HEK293 (cell line): Measurements from ENCODE around the gene SUOX.
A peak's percentile ranks its signal among the peaks of the same experiment; 100 is the strongest.

ENCODE experiments used
- KLF16 ChIP-seq: fragments of 450-650 bp; formaldehyde crosslinking; IDR thresholded peaks from 2 replicates; pipeline ENCODE4 v1.5.1; 2017; ENCODE audit warnings: missing biosample characterization, missing genetic modification characterization
- REPIN1 ChIP-seq: fragments of 450-650 bp; formaldehyde crosslinking; IDR thresholded peaks from 2 replicates; pipeline ENCODE4 v1.5.1; 2017; ENCODE audit warnings: missing biosample characterization, missing genetic modification characterization, low read depth
- SCRT1 ChIP-seq: fragments of 450-650 bp; formaldehyde crosslinking; IDR thresholded peaks from 2 replicates; pipeline ENCODE4 v1.5.1; 2016; ENCODE audit warnings: missing biosample characterization, missing genetic modification characterization, borderline replicate concordance
- SP2 ChIP-seq: fragments of 450-650 bp; formaldehyde crosslinking; IDR thresholded peaks from 2 replicates; pipeline ENCODE4 v1.5.1; 2016; ENCODE audit warnings: missing biosample characterization, missing genetic modification characterization
- TRIM28 ChIP-seq: IDR thresholded peaks from 2 replicates; pipeline ENCODE4 v1.6.1; 2011; ENCODE audit warnings: low read length, control low read depth, borderline replicate concordance
- YY2 ChIP-seq: fragments of 450-650 bp; formaldehyde crosslinking; IDR thresholded peaks from 2 replicates; pipeline ENCODE4 v1.5.1; 2016; ENCODE audit warnings: missing biosample characterization, missing genetic modification characterization
- ZBTB20 ChIP-seq: fragments of 450-650 bp; formaldehyde crosslinking; IDR thresholded peaks from 2 replicates; pipeline ENCODE4 v1.5.1; 2016; ENCODE audit warnings: missing biosample characterization, missing genetic modification characterization
- ZBTB21 ChIP-seq: fragments of 450-650 bp; formaldehyde crosslinking; IDR thresholded peaks from 2 replicates; pipeline ENCODE4 v1.5.1; 2017; ENCODE audit warnings: missing biosample characterization, missing genetic modification characterization
- ZEB2 ChIP-seq: fragments of 450-650 bp; formaldehyde crosslinking; IDR thresholded peaks from 2 replicates; pipeline ENCODE4 v1.5.1; 2016; ENCODE audit warnings: missing biosample characterization, missing genetic modification characterization
- ZNF138 ChIP-seq: fragments of 450-650 bp; formaldehyde crosslinking; IDR thresholded peaks from 2 replicates; pipeline ENCODE4 v1.5.1; 2016; ENCODE audit warnings: missing biosample characterization, missing genetic modification characterization, borderline replicate concordance
- ZNF2 ChIP-seq: fragments of 450-650 bp; formaldehyde crosslinking; IDR thresholded peaks from 2 replicates; pipeline ENCODE4 v1.5.1; 2016; ENCODE audit warnings: missing biosample characterization, missing genetic modification characterization
- ZNF221 ChIP-seq: fragments of 450-650 bp; formaldehyde crosslinking; IDR thresholded peaks from 2 replicates; pipeline ENCODE4 v1.5.1; 2017; ENCODE audit warnings: missing biosample characterization, missing genetic modification characterization, borderline replicate concordance
- ZNF324 ChIP-seq: fragments of 450-650 bp; formaldehyde crosslinking; IDR thresholded peaks from 2 replicates; pipeline ENCODE4 v1.5.1; 2016; ENCODE audit warnings: missing biosample characterization, missing genetic modification characterization
- ZNF335 ChIP-seq: fragments of 450-650 bp; formaldehyde crosslinking; conservative IDR thresholded peaks from 2 replicates; pipeline ENCODE4 v1.5.1; 2016; ENCODE audit warnings: missing biosample characterization, missing genetic modification characterization
- ZNF366 ChIP-seq: fragments of 450-650 bp; formaldehyde crosslinking; conservative IDR thresholded peaks from 2 replicates; pipeline ENCODE4 v1.5.1; 2016; ENCODE audit warnings: missing biosample characterization, missing genetic modification characterization
- ZNF48 ChIP-seq: fragments of 450-650 bp; formaldehyde crosslinking; IDR thresholded peaks from 2 replicates; pipeline ENCODE4 v1.5.1; 2016; ENCODE audit warnings: missing biosample characterization, missing genetic modification characterization
- ZNF561 ChIP-seq: fragments of 450-650 bp; IDR thresholded peaks from 2 replicates; pipeline ENCODE4 v1.5.1; 2018; ENCODE audit warnings: missing biosample characterization, missing genetic modification characterization, borderline replicate concordance
- ZSCAN16 ChIP-seq: fragments of 450-650 bp; formaldehyde crosslinking; IDR thresholded peaks from 2 replicates; pipeline ENCODE4 v1.5.1; 2016; ENCODE audit warnings: missing biosample characterization, missing genetic modification characterization
- ZSCAN23 ChIP-seq: fragments of 450-650 bp; formaldehyde crosslinking; IDR thresholded peaks from 2 replicates; pipeline ENCODE4 v1.5.1; 2016; ENCODE audit warnings: missing biosample characterization, missing genetic modification characterization
- TF ChIP-seq, protein P1 (sequence below): fragments of 450-650 bp; formaldehyde crosslinking; IDR thresholded peaks from 2 replicates; pipeline ENCODE4 v1.5.1; 2016; ENCODE audit warnings: missing biosample characterization, missing genetic modification characterization
- TF ChIP-seq, protein P2 (sequence below): fragments of 450-650 bp; formaldehyde crosslinking; IDR thresholded peaks from 2 replicates; pipeline ENCODE4 v1.5.1; 2016; ENCODE audit warnings: missing biosample characterization, missing genetic modification characterization
- TF ChIP-seq, protein P3 (sequence below): fragments of 450-650 bp; IDR thresholded peaks from 2 replicates; pipeline ENCODE4 v1.5.1; 2018; ENCODE audit warnings: missing biosample characterization, mild to moderate bottlenecking, missing genetic modification characterization
- TF ChIP-seq, protein P4 (sequence below): fragments of 450-650 bp; formaldehyde crosslinking; IDR thresholded peaks from 2 replicates; pipeline ENCODE4 v1.5.1; 2016; ENCODE audit warnings: missing biosample characterization, missing genetic modification characterization
- TF ChIP-seq, protein P5 (sequence below): fragments of 450-650 bp; formaldehyde crosslinking; IDR thresholded peaks from 2 replicates; pipeline ENCODE4 v1.5.1; 2016; ENCODE audit warnings: missing biosample characterization, missing genetic modification characterization
- TF ChIP-seq, protein P6 (sequence below): fragments of 450-650 bp; IDR thresholded peaks from 2 replicates; pipeline ENCODE4 v1.5.1; 2018; ENCODE audit warnings: missing biosample characterization, missing genetic modification characterization
- TF ChIP-seq, protein P7 (sequence below): fragments of 450-650 bp; formaldehyde crosslinking; IDR thresholded peaks from 2 replicates; pipeline ENCODE4 v1.5.1; 2016; ENCODE audit warnings: missing biosample characterization, missing genetic modification characterization
- TF ChIP-seq, protein P8 (sequence below): fragments of 450-650 bp; formaldehyde crosslinking; IDR thresholded peaks from 2 replicates; pipeline ENCODE4 v1.5.1; 2016; ENCODE audit warnings: missing biosample characterization, missing genetic modification characterization

Gene SUOX

DNA sequence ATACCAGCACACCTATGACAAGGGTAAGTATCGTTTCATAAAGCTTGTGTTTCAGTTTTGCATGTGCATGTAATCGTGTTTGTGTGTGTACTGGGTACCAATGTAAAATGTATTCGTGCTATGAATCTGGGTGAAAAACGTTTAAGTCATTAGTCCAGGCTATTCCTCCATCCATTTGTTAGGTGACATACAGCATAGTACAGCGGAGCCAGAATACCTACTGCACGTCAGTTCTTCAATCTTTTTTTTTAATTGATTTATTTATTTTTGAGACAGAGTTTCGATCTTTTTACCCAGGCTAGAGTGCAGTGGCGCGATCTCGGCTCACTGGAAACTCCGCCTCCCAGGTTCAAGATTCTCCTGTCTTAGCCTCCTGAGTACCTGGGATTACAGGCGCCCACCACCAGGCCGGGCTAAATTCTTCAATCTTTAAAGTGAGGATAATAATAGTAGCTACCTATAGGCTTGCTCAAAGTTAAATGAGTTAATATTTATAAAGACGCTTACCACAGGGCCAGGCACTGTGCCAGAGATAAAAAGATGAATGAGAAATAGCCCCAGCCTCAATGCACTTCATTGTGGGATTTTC is 44.0 kb downstream of the SUOX start (continued):
- TF ChIP-seq YY2 (tag by site-specific recombination) (no peak), SP2 (tag by site-specific recombination) (no peak), ZBTB20 (tag by site-specific recombination) (peak; percentile 6; the same call in 1 of the 2 replicates), ZNF221 (tag by site-specific recombination) (no peak), ZNF138 (no peak), ZSCAN23 (tag by site-specific recombination) (no peak), TRIM28 (no peak), ZEB2 (tag by site-specific recombination) (no peak), KLF16 (tag by site-specific recombination) (no peak), ZNF324 (no peak), ZNF335 (tag by site-specific recombination) (peak; percentile 93), ZSCAN16 (tag by site-specific recombination) (no peak), ZNF366 (peak; percentile 93; the same call in 1 of the 2 replicates), ZNF561 (peak; percentile 8; the same call in 1 of the 2 replicates), ZNF2 (tag by site-specific recombination) (0 out of 2 replicates have a peak, but pooled peaks have one; percentile 27), REPIN1 (tag by site-specific recombination) (no peak), ZBTB21 (no peak), SCRT1 (tag by site-specific recombination) (no peak), ZNF48 (no peak)
- TF ChIP-seq, protein P1, sequence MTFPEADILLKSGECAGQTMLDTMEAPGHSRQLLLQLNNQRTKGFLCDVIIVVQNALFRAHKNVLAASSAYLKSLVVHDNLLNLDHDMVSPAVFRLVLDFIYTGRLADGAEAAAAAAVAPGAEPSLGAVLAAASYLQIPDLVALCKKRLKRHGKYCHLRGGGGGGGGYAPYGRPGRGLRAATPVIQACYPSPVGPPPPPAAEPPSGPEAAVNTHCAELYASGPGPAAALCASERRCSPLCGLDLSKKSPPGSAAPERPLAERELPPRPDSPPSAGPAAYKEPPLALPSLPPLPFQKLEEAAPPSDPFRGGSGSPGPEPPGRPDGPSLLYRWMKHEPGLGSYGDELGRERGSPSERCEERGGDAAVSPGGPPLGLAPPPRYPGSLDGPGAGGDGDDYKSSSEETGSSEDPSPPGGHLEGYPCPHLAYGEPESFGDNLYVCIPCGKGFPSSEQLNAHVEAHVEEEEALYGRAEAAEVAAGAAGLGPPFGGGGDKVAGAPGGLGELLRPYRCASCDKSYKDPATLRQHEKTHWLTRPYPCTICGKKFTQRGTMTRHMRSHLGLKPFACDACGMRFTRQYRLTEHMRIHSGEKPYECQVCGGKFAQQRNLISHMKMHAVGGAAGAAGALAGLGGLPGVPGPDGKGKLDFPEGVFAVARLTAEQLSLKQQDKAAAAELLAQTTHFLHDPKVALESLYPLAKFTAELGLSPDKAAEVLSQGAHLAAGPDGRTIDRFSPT: no peak
- TF ChIP-seq, protein P2, sequence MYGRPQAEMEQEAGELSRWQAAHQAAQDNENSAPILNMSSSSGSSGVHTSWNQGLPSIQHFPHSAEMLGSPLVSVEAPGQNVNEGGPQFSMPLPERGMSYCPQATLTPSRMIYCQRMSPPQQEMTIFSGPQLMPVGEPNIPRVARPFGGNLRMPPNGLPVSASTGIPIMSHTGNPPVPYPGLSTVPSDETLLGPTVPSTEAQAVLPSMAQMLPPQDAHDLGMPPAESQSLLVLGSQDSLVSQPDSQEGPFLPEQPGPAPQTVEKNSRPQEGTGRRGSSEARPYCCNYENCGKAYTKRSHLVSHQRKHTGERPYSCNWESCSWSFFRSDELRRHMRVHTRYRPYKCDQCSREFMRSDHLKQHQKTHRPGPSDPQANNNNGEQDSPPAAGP (tag by site-specific recombination): no peak
- TF ChIP-seq, protein P3, sequence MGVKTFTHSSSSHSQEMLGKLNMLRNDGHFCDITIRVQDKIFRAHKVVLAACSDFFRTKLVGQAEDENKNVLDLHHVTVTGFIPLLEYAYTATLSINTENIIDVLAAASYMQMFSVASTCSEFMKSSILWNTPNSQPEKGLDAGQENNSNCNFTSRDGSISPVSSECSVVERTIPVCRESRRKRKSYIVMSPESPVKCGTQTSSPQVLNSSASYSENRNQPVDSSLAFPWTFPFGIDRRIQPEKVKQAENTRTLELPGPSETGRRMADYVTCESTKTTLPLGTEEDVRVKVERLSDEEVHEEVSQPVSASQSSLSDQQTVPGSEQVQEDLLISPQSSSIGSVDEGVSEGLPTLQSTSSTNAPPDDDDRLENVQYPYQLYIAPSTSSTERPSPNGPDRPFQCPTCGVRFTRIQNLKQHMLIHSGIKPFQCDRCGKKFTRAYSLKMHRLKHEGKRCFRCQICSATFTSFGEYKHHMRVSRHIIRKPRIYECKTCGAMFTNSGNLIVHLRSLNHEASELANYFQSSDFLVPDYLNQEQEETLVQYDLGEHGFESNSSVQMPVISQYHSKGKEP: peak; percentile 48; the same call in 1 of the 2 replicates
- TF ChIP-seq, protein P4, sequence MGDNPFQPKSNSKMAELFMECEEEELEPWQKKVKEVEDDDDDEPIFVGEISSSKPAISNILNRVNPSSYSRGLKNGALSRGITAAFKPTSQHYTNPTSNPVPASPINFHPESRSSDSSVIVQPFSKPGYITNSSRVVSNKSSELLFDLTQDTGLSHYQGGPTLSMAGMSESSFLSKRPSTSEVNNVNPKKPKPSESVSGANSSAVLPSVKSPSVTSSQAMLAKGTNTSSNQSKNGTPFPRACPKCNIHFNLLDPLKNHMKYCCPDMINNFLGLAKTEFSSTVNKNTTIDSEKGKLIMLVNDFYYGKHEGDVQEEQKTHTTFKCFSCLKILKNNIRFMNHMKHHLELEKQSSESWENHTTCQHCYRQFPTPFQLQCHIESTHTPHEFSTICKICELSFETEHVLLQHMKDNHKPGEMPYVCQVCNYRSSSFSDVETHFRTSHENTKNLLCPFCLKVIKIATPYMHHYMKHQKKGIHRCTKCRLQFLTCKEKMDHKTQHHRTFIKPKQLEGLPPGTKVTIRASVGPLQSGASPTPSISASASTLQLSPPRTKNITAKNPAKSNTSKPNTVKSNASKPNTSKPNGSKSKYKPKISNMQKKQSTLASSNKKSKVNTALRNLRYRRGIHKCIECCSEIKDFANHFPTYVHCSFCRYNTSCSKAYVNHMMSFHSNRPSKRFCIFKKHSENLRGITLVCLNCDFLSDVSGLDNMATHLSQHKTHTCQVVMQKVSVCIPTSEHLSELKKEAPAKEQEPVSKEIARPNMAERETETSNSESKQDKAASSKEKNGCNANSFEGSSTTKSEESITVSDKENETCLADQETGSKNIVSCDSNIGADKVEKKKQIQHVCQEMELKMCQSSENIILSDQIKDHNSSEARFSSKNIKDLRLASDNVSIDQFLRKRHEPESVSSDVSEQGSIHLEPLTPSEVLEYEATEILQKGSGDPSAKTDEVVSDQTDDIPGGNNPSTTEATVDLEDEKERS: no peak
- TF ChIP-seq, protein P5, sequence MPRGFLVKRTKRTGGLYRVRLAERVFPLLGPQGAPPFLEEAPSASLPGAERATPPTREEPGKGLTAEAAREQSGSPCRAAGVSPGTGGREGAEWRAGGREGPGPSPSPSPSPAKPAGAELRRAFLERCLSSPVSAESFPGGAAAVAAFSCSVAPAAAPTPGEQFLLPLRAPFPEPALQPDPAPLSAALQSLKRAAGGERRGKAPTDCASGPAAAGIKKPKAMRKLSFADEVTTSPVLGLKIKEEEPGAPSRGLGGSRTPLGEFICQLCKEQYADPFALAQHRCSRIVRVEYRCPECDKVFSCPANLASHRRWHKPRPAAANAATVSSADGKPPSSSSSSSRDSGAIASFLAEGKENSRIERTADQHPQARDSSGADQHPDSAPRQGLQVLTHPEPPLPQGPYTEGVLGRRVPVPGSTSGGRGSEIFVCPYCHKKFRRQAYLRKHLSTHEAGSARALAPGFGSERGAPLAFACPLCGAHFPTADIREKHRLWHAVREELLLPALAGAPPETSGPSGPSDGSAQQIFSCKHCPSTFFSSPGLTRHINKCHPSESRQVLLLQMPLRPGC (tag by site-specific recombination): no peak
- TF ChIP-seq, protein P6, sequence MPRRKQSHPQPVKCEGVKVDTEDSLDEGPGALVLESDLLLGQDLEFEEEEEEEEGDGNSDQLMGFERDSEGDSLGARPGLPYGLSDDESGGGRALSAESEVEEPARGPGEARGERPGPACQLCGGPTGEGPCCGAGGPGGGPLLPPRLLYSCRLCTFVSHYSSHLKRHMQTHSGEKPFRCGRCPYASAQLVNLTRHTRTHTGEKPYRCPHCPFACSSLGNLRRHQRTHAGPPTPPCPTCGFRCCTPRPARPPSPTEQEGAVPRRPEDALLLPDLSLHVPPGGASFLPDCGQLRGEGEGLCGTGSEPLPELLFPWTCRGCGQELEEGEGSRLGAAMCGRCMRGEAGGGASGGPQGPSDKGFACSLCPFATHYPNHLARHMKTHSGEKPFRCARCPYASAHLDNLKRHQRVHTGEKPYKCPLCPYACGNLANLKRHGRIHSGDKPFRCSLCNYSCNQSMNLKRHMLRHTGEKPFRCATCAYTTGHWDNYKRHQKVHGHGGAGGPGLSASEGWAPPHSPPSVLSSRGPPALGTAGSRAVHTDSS: peak; percentile 52
- TF ChIP-seq, protein P7, sequence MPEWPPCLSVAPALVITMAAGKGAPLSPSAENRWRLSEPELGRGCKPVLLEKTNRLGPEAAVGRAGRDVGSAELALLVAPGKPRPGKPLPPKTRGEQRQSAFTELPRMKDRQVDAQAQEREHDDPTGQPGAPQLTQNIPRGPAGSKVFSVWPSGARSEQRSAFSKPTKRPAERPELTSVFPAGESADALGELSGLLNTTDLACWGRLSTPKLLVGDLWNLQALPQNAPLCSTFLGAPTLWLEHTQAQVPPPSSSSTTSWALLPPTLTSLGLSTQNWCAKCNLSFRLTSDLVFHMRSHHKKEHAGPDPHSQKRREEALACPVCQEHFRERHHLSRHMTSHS: no peak
- TF ChIP-seq, protein P8, sequence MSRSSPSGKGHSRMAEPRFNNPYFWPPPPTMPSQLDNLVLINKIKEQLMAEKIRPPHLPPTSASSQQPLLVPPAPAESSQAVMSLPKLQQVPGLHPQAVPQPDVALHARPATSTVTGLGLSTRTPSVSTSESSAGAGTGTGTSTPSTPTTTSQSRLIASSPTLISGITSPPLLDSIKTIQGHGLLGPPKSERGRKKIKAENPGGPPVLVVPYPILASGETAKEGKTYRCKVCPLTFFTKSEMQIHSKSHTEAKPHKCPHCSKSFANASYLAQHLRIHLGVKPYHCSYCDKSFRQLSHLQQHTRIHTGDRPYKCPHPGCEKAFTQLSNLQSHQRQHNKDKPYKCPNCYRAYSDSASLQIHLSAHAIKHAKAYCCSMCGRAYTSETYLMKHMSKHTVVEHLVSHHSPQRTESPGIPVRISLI (tag by site-specific recombination): no peak
